Dermis microvascular lymphatic vessel endothelial cell (primary cell): Measurements from ENCODE around the gene DNAJC4. TPM values are rescaled to one million over a fixed set of nuclear protein-coding genes. Genes with fewer than 3 reads are reported as not detected.
A peak's percentile ranks its signal among the peaks of the same experiment; 100 is the strongest.
"Not testable (repeated sequence)": the region's sequence is repeated elsewhere in the genome, so short reads cannot be mapped to it uniquely, and the experiment has no call there.

ENCODE experiments used
- DNase-seq, 2 donors: peaks; one replicate each; pipeline versions ENCODE4 v3.0.0 to v3.0.0-alpha.2; 2010; ENCODE audit warnings: low read depth in 2 of 2
- total RNA-seq: library from RNA; depleted of rRNA; stranded (reverse); fragments of >200 nt; gene quantifications from 2 replicates; pipeline ENCODE4 v1.2.1, GENCODE V29; 2014

Gene DNAJC4
- total RNA-seq, 1 donor from 2014 or later = 7.8 TPM

- DNase-seq = no peak
These were observed 14.6 kb downstream of the DNAJC4 start for GRCh38 chr11:64244966-64245365.

GRCh38 chr11:64245401-64245796, 15.1 kb downstream of the DNAJC4 start:
- no peak for DNase-seq

GRCh38 chr11:64245797-64246620, 15.7 kb downstream of the DNAJC4 start:
- DNase-seq = peak in 1 of 2 donors; percentile 90

- not testable (repeated sequence) for DNase-seq
These were observed 16.2 kb downstream of the DNAJC4 start for GRCh38 chr11:64246621-64246870.

GRCh38 chr11:64246871-64247728, 16.8 kb downstream of the DNAJC4 start, which contains the start of gene PPP1R14B:
PPP1R14B (minus strand) TSS chr11:64246943; CDS start chr11:64246673, 270 bp downstream.
- peak; percentile 51 to 89 for DNase-seq

- no peak for DNase-seq
These were observed 17.6 kb downstream of the DNAJC4 start for GRCh38 chr11:64247729-64248531.

- DNase-seq = no peak
These were observed 18.2 kb downstream of the DNAJC4 start for GRCh38 chr11:64248578-64248977.

GRCh38 chr11:64249038-64249437, 18.7 kb downstream of the DNAJC4 start:
- DNase-seq = no peak

- DNase-seq = no peak
These were observed 19.4 kb downstream of the DNAJC4 start for GRCh38 chr11:64249563-64250414.

GRCh38 chr11:64250415-64251015, 20.2 kb downstream of the DNAJC4 start:
- no peak for DNase-seq

- peak in 1 of 2 donors; percentile 54 for DNase-seq
These were observed 20.8 kb downstream of the DNAJC4 start, which contains the start of gene PLCB3 for GRCh38 chr11:64251016-64251752. PLCB3 (plus strand) TSS chr11:64251530; CDS start chr11:64251650, 120 bp downstream.

GRCh38 chr11:64251753-64252002, 21.3 kb downstream of the DNAJC4 start:
- no peak for DNase-seq

GRCh38 chr11:64252003-64252872, 21.9 kb downstream of the DNAJC4 start:
- DNase-seq = no peak

- DNase-seq = no peak
These were observed 22.7 kb downstream of the DNAJC4 start for GRCh38 chr11:64253043-64253442.

- DNase-seq = no peak
These were observed 23.1 kb downstream of the DNAJC4 start for GRCh38 chr11:64253481-64253880.

- DNase-seq = no peak
These were observed 24.0 kb downstream of the DNAJC4 start for GRCh38 chr11:64254326-64254725.

- no peak for DNase-seq
These were observed 25.1 kb downstream of the DNAJC4 start for GRCh38 chr11:64255135-64256128.

GRCh38 chr11:64256300-64256699, 26.0 kb downstream of the DNAJC4 start:
- no peak for DNase-seq
